Breast epithelium (tissue), 4 donors: Measurements from ENCODE around the gene SESN1. TPM values are rescaled to one million over a fixed set of nuclear protein-coding genes. Genes with fewer than 3 reads are reported as not detected.

ENCODE experiments used
- DNase-seq, 2 donors: peaks; one replicate each; pipeline ENCODE4 v3.0.0-alpha.2; 2019; ENCODE audit warnings: low spot score in 2 of 2
- H3K27ac ChIP-seq, 2 donors: fragments of 200-600 bp; sonication (generic) in 1 of 2; one replicate each; pipeline ENCODE4 v1.5.1; 2016 to 2019; ENCODE audit warnings: mild to moderate bottlenecking in 1 of 2
- H3K27me3 ChIP-seq, 2 donors: fragments of 200-600 bp; sonication (generic) in 1 of 2; one replicate each; pipeline versions ENCODE4 v1.5.1 to v1.6.0; 2017 to 2019; ENCODE audit warnings: control low read depth in 1 of 2, mild to moderate bottlenecking in 1 of 2
- H3K36me3 ChIP-seq: fragments of 200-600 bp; one replicate; pipeline ENCODE4 v1.5.1; 2019
- H3K4me1 ChIP-seq, 2 donors: fragments of 200-600 bp; sonication (generic); one replicate each; pipeline ENCODE4 v1.5.1; 2016 to 2019; ENCODE audit warnings: control low read depth in 1 of 2
- H3K4me3 ChIP-seq, 3 donors: fragments of 200-600 bp; sonication (generic); 1 replicate in 2 of 3; 2 replicates in 1 of 3; pipeline ENCODE4 v1.5.1; 2016 to 2019; ENCODE audit warnings: mild to moderate bottlenecking in 3 of 3, moderate library complexity in 2 of 3
- H3K9me3 ChIP-seq, 2 donors: fragments of 200-600 bp; sonication (generic) in 1 of 2; one replicate each; pipeline ENCODE4 v1.5.1; 2016 to 2019; ENCODE audit warnings: control low read depth in 1 of 2
- POLR2A ChIP-seq: fragments of 450-650 bp; IDR thresholded peaks from one replicate; pipeline ENCODE4 v1.6.1; 2016; ENCODE audit warnings: antibody characterized with exemption, mild to moderate bottlenecking, moderate library complexity
- POLR2AphosphoS5 ChIP-seq, 3 donors: sonication (generic); formaldehyde crosslinking; IDR thresholded peaks; one replicate each; pipeline ENCODE4 v1.6.1; 2017; ENCODE audit warnings: antibody characterized with exemption in 3 of 3
- intact Hi-C: fragments of 100-400 bp; cut with DNase I; formaldehyde crosslinking; loops from one replicate; pipeline ENCODE4 v1.15.1; 2023; ENCODE audit warnings: low total_unique reads
- total RNA-seq, 3 donors: library from RNA; depleted of rRNA; stranded (reverse); fragments of >200 nt; gene quantifications; one replicate each; pipeline ENCODE4 v1.1.0, GENCODE V29; 2016
- TF ChIP-seq, protein P1 (sequence below), 3 donors: fragments of 450-650 bp; IDR thresholded peaks; one replicate each; pipeline ENCODE4 v1.5.1; 2016 to 2017; ENCODE audit warnings: antibody characterized with exemption in 3 of 3, mild to moderate bottlenecking in 3 of 3, moderate library complexity in 3 of 3

SESN1 gene
- total RNA-seq, 3 donors from 2014 or later = 70.8 to 141 (median 108) TPM

GRCh38 chr6:108952776-108953486 lies 141.7 kb downstream of the SESN1 start:
- TF ChIP-seq, protein P1, sequence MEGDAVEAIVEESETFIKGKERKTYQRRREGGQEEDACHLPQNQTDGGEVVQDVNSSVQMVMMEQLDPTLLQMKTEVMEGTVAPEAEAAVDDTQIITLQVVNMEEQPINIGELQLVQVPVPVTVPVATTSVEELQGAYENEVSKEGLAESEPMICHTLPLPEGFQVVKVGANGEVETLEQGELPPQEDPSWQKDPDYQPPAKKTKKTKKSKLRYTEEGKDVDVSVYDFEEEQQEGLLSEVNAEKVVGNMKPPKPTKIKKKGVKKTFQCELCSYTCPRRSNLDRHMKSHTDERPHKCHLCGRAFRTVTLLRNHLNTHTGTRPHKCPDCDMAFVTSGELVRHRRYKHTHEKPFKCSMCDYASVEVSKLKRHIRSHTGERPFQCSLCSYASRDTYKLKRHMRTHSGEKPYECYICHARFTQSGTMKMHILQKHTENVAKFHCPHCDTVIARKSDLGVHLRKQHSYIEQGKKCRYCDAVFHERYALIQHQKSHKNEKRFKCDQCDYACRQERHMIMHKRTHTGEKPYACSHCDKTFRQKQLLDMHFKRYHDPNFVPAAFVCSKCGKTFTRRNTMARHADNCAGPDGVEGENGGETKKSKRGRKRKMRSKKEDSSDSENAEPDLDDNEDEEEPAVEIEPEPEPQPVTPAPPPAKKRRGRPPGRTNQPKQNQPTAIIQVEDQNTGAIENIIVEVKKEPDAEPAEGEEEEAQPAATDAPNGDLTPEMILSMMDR (IDR thresholded peaks at IDR 0.05) = no peak
- TF ChIP-seq POLR2A (no peak), POLR2AphosphoS5 (IDR thresholded peaks at IDR 0.05) (no peak)
- intact Hi-C loops = no loop called here
- H3K36me3 ChIP-seq = no peaks in the 10 kb centered on the region
- H3K27ac ChIP-seq = peak overlapping the region in 1 of 2 donors; percentile 72
- no peaks in the 10 kb centered on the region for H3K9me3 ChIP-seq
- no peaks in the 10 kb centered on the region for H3K27me3 ChIP-seq
- peak overlapping the region in 2 of 3 donors; percentile 15 to 26 for H3K4me3 ChIP-seq
- H3K4me1 ChIP-seq = peaks cover 0 to 2% of the 10 kb centered on the region in 2 donors
- DNase-seq = no peak

- Histone ChIP-seq H3K9me3 (no peaks in the 10 kb centered on the region), H3K27ac (peak overlapping the region; percentile 69 to 79), H3K36me3 (no peaks in the 10 kb centered on the region), H3K4me1 (peaks cover 8 to 13% of the 10 kb centered on the region in 2 donors), H3K27me3 (no peaks in the 10 kb centered on the region), H3K4me3 (no peak overlapping the region)
- DNase-seq = peak in 1 of 2 donors; percentile 52
- intact Hi-C loops = no loop called here
- TF ChIP-seq, protein P1 (IDR thresholded peaks at IDR 0.05) = no peak
- TF ChIP-seq POLR2A = no peak
- no peak for TF ChIP-seq POLR2AphosphoS5 (IDR thresholded peaks at IDR 0.05)
These were observed 143.2 kb downstream of the SESN1 start for GRCh38 chr6:108951351-108951953.

- TF ChIP-seq, protein P1 (IDR thresholded peaks at IDR 0.05) = no peak
- no peak for TF ChIP-seq POLR2A
- no peak for TF ChIP-seq POLR2AphosphoS5 (IDR thresholded peaks at IDR 0.05)
- H3K4me3 ChIP-seq = peak overlapping the region in 1 of 3 donors; percentile 41
- H3K4me1 ChIP-seq = peaks cover 8 to 27% of the 10 kb centered on the region in 2 donors
- no peaks in the 10 kb centered on the region for H3K9me3 ChIP-seq
- intact Hi-C loops = no loop called here
- H3K36me3 ChIP-seq = no peaks in the 10 kb centered on the region
- no peaks in the 10 kb centered on the region for H3K27me3 ChIP-seq
- peak in 1 of 2 donors; percentile 55 for DNase-seq
- peak overlapping the region; percentile 87 to 89 for H3K27ac ChIP-seq
These were observed 146.4 kb downstream of the SESN1 start for GRCh38 chr6:108948181-108948661.

GRCh38 chr6:108947114-108947854 lies 147.4 kb downstream of the SESN1 start:
- peak in 1 of 2 donors; percentile 73 for DNase-seq
- H3K4me1 ChIP-seq = peaks cover 8 to 27% of the 10 kb centered on the region in 2 donors
- TF ChIP-seq POLR2A (no peak), POLR2AphosphoS5 (IDR thresholded peaks at IDR 0.05) (peak in 2 of 3 donors; percentile 49 to 52)
- H3K27me3 ChIP-seq = no peaks in the 10 kb centered on the region
- intact Hi-C loops = no loop called here
- no peaks in the 10 kb centered on the region for H3K9me3 ChIP-seq
- no peaks in the 10 kb centered on the region for H3K36me3 ChIP-seq
- H3K27ac ChIP-seq = peak overlapping the region; percentile 89 to 94
- H3K4me3 ChIP-seq = no peak overlapping the region

DNA sequence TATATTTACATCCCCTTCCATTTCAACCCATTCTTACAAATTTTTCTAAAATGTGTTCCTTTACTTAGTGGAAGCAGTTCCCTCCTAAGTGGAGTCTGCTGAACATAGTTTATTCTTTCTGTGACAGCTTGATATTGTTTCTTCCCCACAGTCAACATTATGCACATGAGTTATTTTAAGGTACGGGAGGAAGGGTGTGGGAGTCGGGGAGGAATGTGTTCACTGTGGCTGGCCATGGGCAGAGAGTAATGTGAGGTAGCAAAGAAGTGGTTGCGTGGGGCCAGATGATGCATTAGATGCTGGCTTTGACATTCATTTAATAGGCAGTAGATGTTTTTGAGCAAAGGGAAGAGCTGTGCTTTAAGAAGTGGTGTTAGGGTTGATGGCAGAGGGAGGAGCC lies 148.0 kb downstream of the SESN1 start:
- DNase-seq = no peak
- H3K27ac ChIP-seq = peak overlapping the region; percentile 89 to 94
- H3K4me1 ChIP-seq = peaks cover 8 to 27% of the 10 kb centered on the region in 2 donors
- TF ChIP-seq POLR2A = no peak
- TF ChIP-seq POLR2AphosphoS5 (IDR thresholded peaks at IDR 0.05) = no peak
- TF ChIP-seq, protein P1 (IDR thresholded peaks at IDR 0.05) = no peak
- no peaks in the 10 kb centered on the region for H3K9me3 ChIP-seq
- intact Hi-C loops = no loop called here
- no peak overlapping the region for H3K4me3 ChIP-seq
- no peaks in the 10 kb centered on the region for H3K27me3 ChIP-seq
- no peaks in the 10 kb centered on the region for H3K36me3 ChIP-seq
